Gastrocnemius medialis (tissue), 4 donors: ENCODE results near the gene HSD3B1.

Experiments used
- CTCF ChIP-seq, 5 experiments: fragments of 450-650 bp in 3 of 5; fragments of 200-600 bp in 2 of 5; sonication (generic) in 2 of 5; IDR thresholded peaks in 4 of 5; conservative IDR thresholded peaks in 1 of 5; 1 replicate in 4 of 5; 2 replicates in 1 of 5; pipeline ENCODE4 v1.5.1; 2016 to 2019; ENCODE audit warnings: antibody characterized with exemption in 5 of 5, mild to moderate bottlenecking in 3 of 5, moderate library complexity in 3 of 5
- POLR2A ChIP-seq, 2 donors: fragments of 450-650 bp; IDR thresholded peaks; one replicate each; pipeline ENCODE4 v1.6.1; 2017; ENCODE audit warnings: antibody characterized with exemption in 2 of 2, mild to moderate bottlenecking in 2 of 2, moderate library complexity in 2 of 2

GRCh38 chr1:119469741-119470140, 37.3 kb upstream of the HSD3B1 start:
- TF ChIP-seq CTCF (IDR thresholded peaks at IDR 0.05 in 4 of 5, conservative IDR thresholded peaks at IDR 0.05 in 1 of 5) (no peak), POLR2A (IDR thresholded peaks at IDR 0.05) (no peak)
